IPS DF 6.9 (cell line): ENCODE measurements around the gene PTPRF.

Experiments
- DNase-seq: peaks from one replicate; pipeline ENCODE4 v3.0.0-alpha.2; 2013; ENCODE audit warnings: low read depth, low spot score
- H3K27ac ChIP-seq: one replicate; pipeline ENCODE4 v1.5.1; 2013; ENCODE audit warnings: low read length, control low read depth
- H3K27me3 ChIP-seq: 2 replicates; pipeline ENCODE4 v1.6.1; 2013; ENCODE audit warnings: mild to moderate bottlenecking, low read length; ENCODE audit not compliant: control insufficient read depth, insufficient read depth
- H3K36me3 ChIP-seq: 2 replicates; pipeline ENCODE4 v1.6.1; 2013; ENCODE audit warnings: low read length; ENCODE audit not compliant: control insufficient read depth, insufficient read depth
- H3K4me1 ChIP-seq: 2 replicates; pipeline ENCODE4 v1.6.1; 2013; ENCODE audit warnings: low read length; ENCODE audit not compliant: control insufficient read depth, insufficient read depth
- H3K4me3 ChIP-seq: 2 replicates; pipeline ENCODE4 v1.5.1; 2013; ENCODE audit warnings: mild to moderate bottlenecking, low read length
- H3K9me3 ChIP-seq: 2 replicates; pipeline ENCODE4 v1.6.1; 2013; ENCODE audit warnings: low read length, inconsistent platforms; ENCODE audit not compliant: control insufficient read depth, insufficient read depth
- WGBS: extraction: QIAGEN DNeasy Blood & Tissue Kit; methylation state at CpG from one replicate; pipeline ENCODE4 v1.1.7; 2013; ENCODE audit warnings: mixed read lengths, missing lambda C conversion rate; ENCODE audit not compliant: insufficient read length, insufficient coverage; 5-methylcytosine and 5-hydroxymethylcytosine counted together

Gene PTPRF

DNA sequence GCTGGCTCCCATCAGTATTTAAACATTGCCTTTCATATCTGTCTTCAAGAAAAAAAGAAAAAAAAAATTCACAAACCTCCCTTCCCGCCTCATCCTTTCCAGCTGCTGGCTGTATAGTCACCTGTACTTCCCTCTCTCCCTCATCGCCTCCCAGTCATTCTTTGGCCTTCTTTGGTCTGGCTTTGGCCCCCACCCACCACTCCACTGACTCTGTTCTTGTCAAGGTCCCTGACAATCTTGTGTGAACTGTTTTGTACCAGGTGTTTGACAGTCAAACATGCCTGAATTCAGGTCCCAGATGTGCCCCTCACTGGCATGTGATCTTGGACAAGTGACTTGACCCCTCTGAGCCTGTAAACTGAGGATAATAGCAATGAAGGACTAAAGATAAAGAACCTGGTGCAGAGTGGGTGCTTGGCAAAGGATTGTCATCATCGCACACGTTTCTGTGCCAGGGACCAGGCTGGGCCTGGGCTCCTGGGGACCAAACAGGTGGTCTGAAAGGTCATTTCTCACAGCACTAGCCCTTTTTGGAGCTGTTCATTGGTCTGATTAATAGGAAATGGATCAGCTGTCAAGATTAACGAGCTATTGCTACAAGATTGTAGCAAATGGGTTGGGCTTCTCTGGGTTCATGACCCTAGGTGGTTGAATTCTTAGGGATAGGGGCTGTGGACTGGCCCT is 21.5 kb downstream of the PTPRF start:
- H3K9me3 ChIP-seq: no peaks in the 10 kb centered on the region
- H3K36me3 ChIP-seq: peaks cover 14% of the 10 kb centered on the region
- H3K27me3 ChIP-seq: no peaks in the 10 kb centered on the region
- H3K4me1 ChIP-seq: peaks cover 19% of the 10 kb centered on the region
- WGBS: no CpG with 5 or more reads among the region's 5 CpGs
- H3K4me3 ChIP-seq: no peak overlapping the region
- H3K27ac ChIP-seq: no peak overlapping the region
- no peak for DNase-seq

DNA sequence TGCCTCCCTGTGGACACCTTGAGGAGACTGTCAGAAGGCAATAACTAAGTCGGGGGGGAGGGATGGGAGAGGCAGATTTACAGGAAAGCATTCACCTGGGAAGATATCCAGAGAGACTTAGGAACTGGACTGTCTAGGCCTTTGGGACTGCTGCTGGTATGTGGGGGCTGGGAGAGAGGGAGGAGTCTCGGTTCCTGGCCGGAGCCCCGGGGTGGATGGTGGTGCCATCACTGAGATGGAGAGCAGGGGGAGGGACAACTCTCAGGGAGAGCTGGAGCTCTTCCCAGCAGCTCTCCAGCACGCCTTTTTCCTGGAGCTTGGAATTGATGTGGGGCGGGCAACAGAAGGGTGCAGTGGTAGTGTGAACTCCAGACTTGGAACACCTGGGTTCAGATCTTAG is 22.1 kb downstream of the PTPRF start:
- peaks cover 16% of the 10 kb centered on the region for H3K4me1 ChIP-seq
- DNase-seq: no peak
- no CpG with 5 or more reads among the region's 6 CpGs for WGBS

DNA sequence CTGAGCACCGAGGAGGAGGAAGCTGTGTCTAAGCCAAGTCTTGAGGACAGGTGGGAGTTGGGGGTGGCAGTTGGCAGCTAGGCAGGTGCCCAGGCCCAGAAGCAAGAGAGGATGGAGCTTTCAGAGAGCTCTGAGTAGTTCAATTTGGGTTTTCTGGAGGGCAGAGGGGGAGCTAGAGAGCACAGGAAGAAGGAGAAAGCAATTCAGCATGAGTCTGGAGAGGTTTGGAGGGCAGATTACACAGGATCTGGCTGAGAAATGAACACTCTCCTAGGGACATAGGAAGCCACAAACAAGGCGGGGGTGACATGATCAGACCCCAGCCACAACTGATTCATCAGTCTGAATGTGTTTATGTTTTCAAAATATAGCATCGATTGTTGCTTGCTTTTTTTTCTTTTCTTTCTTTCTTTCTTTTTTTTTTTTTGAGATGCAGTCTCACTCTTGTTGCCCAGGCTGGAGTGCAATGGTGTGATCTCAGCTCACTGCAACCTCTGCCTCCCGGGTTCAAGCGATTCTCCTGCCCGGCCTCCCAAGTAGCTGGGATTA is 23.8 kb downstream of the PTPRF start:
- peaks cover 16% of the 10 kb centered on the region for H3K4me1 ChIP-seq
- no peak for DNase-seq
- no CpG with 5 or more reads among the region's 6 CpGs for WGBS

More for the DNA sequence above, 22.1 kb downstream of the PTPRF start:
- Histone ChIP-seq H3K27ac (no peak overlapping the region), H3K27me3 (no peaks in the 10 kb centered on the region), H3K4me3 (no peak overlapping the region), H3K36me3 (peaks cover 12% of the 10 kb centered on the region), H3K9me3 (no peaks in the 10 kb centered on the region)

DNA sequence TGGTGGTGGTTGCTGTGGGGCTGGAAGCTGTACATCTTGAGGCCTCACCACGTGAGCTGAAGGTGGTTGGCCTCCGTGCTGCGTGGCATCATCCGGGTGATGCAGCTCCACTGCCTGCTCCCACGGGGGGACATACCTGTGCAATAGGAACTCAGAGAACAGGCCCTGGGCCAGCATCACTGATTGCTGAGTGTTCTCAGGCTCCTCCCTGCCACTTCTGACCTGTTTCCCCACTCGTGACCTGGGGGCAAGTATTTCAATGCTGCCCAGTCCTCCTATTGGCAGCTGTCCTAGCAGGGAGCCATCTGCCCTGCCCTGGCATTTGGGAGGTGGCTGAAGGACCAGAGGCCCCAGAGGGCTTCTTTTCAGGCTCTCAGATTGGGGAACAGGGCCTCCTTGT is 26.1 kb downstream of the PTPRF start:
- WGBS: no CpG with 5 or more reads among the region's 6 CpGs
- no peaks in the 10 kb centered on the region for H3K9me3 ChIP-seq
- H3K4me1 ChIP-seq: peaks cover 13% of the 10 kb centered on the region
- H3K36me3 ChIP-seq: peaks cover 11% of the 10 kb centered on the region
- H3K4me3 ChIP-seq: no peak overlapping the region
- DNase-seq: no peak
- H3K27me3 ChIP-seq: no peaks in the 10 kb centered on the region
- no peak overlapping the region for H3K27ac ChIP-seq

More for the DNA sequence above, 23.8 kb downstream of the PTPRF start:
- Histone ChIP-seq H3K36me3 (peaks cover 11% of the 10 kb centered on the region), H3K4me3 (no peak overlapping the region), H3K27me3 (no peaks in the 10 kb centered on the region), H3K27ac (no peak overlapping the region), H3K9me3 (no peaks in the 10 kb centered on the region)

DNA sequence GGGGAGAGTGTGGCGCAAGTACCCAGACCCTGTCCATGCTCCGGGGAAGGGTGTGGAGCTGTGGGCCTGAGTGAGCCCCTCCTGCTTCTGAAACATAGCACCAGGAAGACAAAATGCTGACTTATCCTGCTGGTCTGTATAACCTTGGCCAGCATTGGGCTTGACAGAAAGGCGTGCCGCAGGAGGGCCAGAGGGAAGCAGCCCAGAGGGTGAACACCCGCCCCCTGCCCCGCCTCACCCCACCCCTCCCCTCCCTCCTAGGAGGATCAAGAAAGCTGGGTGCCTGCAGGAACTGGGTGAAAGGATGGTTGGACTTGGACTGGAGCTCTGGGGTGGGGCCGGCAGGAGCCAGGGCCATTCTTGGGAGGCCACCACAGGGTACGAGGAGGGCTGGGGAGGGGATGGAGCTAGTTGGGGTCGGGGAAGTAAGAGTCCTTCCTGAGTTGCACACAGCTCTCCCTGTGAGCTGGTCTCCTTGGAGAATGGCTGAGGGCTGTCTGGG is 27.1 kb downstream of the PTPRF start:
- no CpG with 5 or more reads among the region's 9 CpGs for WGBS
- no peak for DNase-seq
- Histone ChIP-seq H3K9me3 (no peaks in the 10 kb centered on the region), H3K4me1 (peaks cover 11% of the 10 kb centered on the region), H3K36me3 (peaks cover 11% of the 10 kb centered on the region), H3K27me3 (no peaks in the 10 kb centered on the region), H3K4me3 (no peak overlapping the region), H3K27ac (no peak overlapping the region)

DNA sequence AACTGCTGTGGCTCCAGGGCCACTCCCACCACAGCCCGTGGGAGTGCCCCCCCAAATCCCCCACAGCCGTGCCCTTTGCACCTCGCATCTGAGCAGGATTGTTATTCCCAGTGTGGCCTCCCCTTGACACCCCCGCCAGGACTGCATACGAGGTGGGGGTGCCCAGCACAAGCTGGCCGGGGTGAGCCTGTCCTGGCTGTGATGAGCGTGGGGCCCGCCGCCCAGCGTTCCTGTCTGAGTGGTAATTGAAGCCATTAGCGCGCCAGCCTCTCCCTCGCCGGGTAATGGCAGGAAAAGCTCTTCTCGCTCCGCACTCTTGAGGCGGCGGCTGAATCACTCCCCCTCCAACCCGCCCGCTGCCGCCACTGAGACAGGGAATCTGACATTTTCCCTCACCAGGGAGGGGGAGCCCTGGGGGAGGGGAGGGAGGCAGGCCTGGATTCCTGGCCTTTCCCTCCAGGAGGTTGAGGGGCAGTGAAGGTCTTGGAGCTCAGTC is 27.7 kb downstream of the PTPRF start:
- peaks cover 11% of the 10 kb centered on the region for H3K4me1 ChIP-seq
- no peak overlapping the region for H3K4me3 ChIP-seq
- DNase-seq: no peak
- WGBS: no CpG with 5 or more reads among the region's 21 CpGs
- no peaks in the 10 kb centered on the region for H3K9me3 ChIP-seq
- no peak overlapping the region for H3K27ac ChIP-seq
- no peaks in the 10 kb centered on the region for H3K27me3 ChIP-seq
- H3K36me3 ChIP-seq: peaks cover 10% of the 10 kb centered on the region

DNA sequence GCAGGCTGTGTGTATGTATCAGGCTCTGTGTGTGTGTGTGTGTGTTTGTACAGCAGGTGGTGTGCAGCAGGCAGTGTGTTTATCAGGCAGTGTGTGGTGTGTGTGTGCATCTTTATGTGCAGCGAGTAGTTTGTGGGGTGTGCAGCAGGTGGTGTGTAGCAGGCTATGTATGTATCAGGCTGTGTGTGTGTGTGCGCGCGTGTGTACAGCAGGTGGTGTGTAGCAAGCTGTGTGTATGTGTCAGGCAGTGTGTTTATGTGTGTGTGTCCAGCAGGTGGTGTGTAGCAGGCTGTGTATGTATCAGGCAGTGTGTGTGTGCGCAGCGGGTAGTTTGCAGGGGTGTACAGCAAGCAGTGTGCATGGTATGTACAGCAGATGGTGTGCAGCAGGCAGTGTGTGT is 29.0 kb downstream of the PTPRF start:
- Histone ChIP-seq H3K9me3 (no peaks in the 10 kb centered on the region), H3K27ac (no peak overlapping the region), H3K27me3 (no peaks in the 10 kb centered on the region), H3K4me1 (peaks cover 15% of the 10 kb centered on the region), H3K4me3 (no peak overlapping the region), H3K36me3 (peaks cover 2% of the 10 kb centered on the region; the same call in 1 of the 2 replicates)
- no CpG with 5 or more reads among the region's 6 CpGs for WGBS
- DNase-seq: no peak

DNA sequence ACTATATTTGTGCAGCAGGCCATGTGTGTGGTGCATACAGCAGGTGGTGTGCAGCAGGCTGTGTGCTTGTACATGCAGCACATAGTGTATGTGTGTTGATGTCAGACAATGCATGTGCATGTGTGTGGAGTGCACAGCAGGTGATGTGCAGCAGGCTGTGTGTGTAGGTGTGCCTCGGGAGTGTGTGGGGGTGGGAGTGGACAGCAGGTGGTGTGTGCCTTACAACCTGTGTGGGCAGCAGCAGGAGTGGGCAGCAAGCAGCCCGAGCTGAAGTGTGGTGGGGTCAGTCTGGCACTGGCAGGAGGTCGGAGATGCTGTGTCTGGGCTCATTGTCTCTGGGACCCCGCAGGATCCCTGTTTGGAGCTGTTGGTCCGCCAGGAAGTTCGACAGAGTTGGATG is 29.6 kb downstream of the PTPRF start:
- peaks cover 18% of the 10 kb centered on the region for H3K4me1 ChIP-seq
- no peak overlapping the region for H3K27ac ChIP-seq
- DNase-seq: no peak
- no peaks in the 10 kb centered on the region for H3K27me3 ChIP-seq
- H3K36me3 ChIP-seq: peaks cover 2% of the 10 kb centered on the region; the same call in 1 of the 2 replicates
- no CpG with 5 or more reads among the region's 6 CpGs for WGBS
- no peak overlapping the region for H3K4me3 ChIP-seq
- H3K9me3 ChIP-seq: no peaks in the 10 kb centered on the region

DNA sequence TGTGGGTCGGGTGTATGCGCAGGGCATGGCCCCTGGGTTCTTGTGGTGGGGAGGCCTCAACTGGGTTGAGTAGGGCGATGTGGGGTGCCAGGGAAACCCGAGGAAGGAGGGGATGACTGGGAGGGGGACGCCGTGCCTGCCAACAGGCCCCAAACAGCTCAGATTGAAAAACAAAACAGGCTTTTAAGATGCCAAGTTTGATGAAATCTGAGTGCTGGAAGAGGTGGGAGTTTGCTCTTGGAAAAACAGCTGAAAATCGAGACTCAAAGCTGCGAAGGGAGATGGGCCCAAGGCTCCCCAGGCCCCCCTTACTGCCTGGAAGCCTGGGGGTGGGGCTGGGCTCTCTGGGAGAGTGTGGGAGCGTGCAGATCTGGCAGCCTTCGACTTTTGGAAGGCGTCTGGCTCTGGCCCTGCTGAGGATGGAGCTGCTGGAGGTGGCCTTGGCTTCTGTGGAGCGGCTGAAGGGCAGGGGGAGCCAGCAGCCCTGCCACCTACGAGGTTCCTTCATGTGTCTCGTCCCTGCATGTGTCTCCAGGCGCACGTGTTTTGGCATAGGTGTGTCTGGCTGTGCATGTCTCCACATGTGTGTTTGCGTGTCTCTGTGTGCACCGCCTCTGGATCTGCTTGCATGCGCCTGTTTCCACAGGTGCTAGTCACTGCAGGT is 33.3 kb downstream of the PTPRF start:
- no peak overlapping the region for H3K4me3 ChIP-seq
- peaks cover 3% of the 10 kb centered on the region; the same call in 1 of the 2 replicates for H3K36me3 ChIP-seq
- H3K27me3 ChIP-seq: no peaks in the 10 kb centered on the region
- H3K9me3 ChIP-seq: no peaks in the 10 kb centered on the region
- no CpG with 5 or more reads among the region's 19 CpGs for WGBS
- H3K27ac ChIP-seq: no peak overlapping the region
- H3K4me1 ChIP-seq: peaks cover 11% of the 10 kb centered on the region
- no peak for DNase-seq

DNA sequence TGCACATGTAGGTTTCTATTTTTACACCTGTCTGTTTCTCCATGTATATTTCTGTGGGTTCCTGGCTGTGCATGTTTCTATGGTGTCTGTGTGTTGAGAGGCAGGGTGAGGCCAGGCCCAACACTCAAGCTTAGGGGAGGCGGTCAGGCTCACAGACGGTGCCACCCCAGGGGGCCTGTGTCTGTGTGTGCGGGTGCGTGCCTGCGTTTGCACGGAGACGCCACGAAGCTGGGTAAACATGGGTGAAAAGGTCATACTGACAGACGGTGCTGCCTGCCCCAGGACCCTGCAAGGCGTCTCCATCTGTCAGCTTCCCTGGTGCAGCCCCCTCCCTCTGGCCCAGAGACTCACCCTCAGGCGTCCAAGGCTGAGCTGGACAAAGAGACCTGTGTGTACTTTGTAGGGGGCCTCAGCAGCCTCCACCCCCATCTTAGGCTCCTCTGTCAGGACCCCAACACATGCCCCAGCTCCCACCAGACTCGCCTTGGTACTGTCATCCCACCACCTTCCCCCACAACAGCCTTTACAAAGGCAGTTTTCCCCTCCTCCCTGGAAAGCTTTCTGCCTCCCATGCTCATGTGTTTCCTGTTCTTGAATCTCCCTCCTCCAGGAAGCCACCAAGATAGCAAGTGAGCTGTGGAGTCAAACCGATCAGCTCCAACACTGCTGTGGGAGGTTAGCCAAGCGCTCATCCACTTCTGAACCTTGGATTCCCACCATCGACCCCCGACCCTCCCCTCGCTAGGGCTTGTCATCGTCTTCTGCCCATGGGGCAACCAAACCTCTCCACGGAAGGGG is 34.1 kb downstream of the PTPRF start:
- Histone ChIP-seq H3K27me3 (no peaks in the 10 kb centered on the region), H3K27ac (no peak overlapping the region), H3K4me3 (no peak overlapping the region), H3K9me3 (no peaks in the 10 kb centered on the region), H3K36me3 (peaks cover 6% of the 10 kb centered on the region), H3K4me1 (peaks cover 9% of the 10 kb centered on the region)
- no CpG with 5 or more reads among the region's 19 CpGs for WGBS
- no peak for DNase-seq
